HepG2 (cell line): ENCODE measurements around the gene B3GALT5. TPM values are rescaled to one million over a fixed set of nuclear protein-coding genes. Genes with fewer than 3 reads are reported as not detected.

ENCODE experiments used
- ATAC-seq: fragments of 200-7000 bp; cut with Tn5 transposase; 3 replicates; pipeline ENCODE4 v1.9.1; 2020; ENCODE audit warnings: mild to moderate bottlenecking, moderate library complexity
- BruUV-seq: library from RNA; stranded (reverse); fragments of 400-500 nt; replicated peaks from 2 replicates; lab custom pipeline; 2021; lab: Mats Ljungman, UMichigan
- CTCF ChIA-PET: fragments of 300-600 bp; formaldehyde crosslinking; extraction: SDS; loops from one replicate; lab custom pipeline; 2021; ENCODE audit warnings: low total read pairs, inconsistent platforms, low intra/inter-chr PET ratio; lab: Yijun Ruan, JAX
- POLR2A ChIA-PET: fragments of 350-600 bp; sonication (Branson Sonifier 250); formaldehyde crosslinking; loops from one replicate; lab custom pipeline; 2020; ENCODE audit warnings: antibody characterized with exemption, inconsistent platforms; lab: Yijun Ruan, JAX
- DNase-seq: peaks from one replicate; pipeline ENCODE4 v3.0.0-alpha.2; 2015; ENCODE audit warnings: low spot score
- FAIRE-seq: peaks from 3 replicates; lab custom pipeline; 2011; peaks lifted over from hg19 to GRCh38; lab: Jason Lieb, UNC
- H2AFZ ChIP-seq: one replicate; pipeline ENCODE4 v1.6.1; 2011; ENCODE audit warnings: low read length, inconsistent platforms
- H3K27ac ChIP-seq: fragments of 300-600 bp; 3 replicates; pipeline ENCODE4 v1.8.0; 2011; ENCODE audit warnings: mixed run types, mild to moderate bottlenecking, mixed read lengths, low read length, inconsistent platforms; ENCODE audit not compliant: insufficient read depth; ENCODE audit errors: extremely low read length
- H3K27me3 ChIP-seq, 2 experiments: fragments of 200-600 bp in 1 of 2; 2 replicates in 1 of 2; 3 replicates in 1 of 2; pipeline versions ENCODE4 v1.6.0 to v1.8.0; 2011; ENCODE audit warnings: low read length in 2 of 2, mild to moderate bottlenecking in 2 of 2, moderate library complexity in 2 of 2, inconsistent platforms in 1 of 2; ENCODE audit not compliant: insufficient read depth in 2 of 2, control insufficient read depth in 1 of 2
- H3K36me3 ChIP-seq, 2 experiments: fragments of 200-600 bp in 1 of 2; replicated peaks in 1 of 2; 2 replicates in 1 of 2; 3 replicates in 1 of 2; pipeline versions ENCODE4 v1.5.1 to v1.8.0; 2011; ENCODE audit warnings: low read length in 2 of 2, inconsistent platforms in 1 of 2; ENCODE audit not compliant: insufficient read depth in 2 of 2, control insufficient read depth in 1 of 2
- H3K4me1 ChIP-seq: 2 replicates; pipeline ENCODE4 v1.5.1; 2012; ENCODE audit warnings: low read length, inconsistent platforms; ENCODE audit not compliant: insufficient read depth
- H3K4me2 ChIP-seq: 2 replicates; pipeline ENCODE4 v1.6.0; 2011; ENCODE audit warnings: low read depth, low read length, inconsistent platforms
- H3K4me3 ChIP-seq, 3 experiments: fragments of 200-600 bp in 1 of 3; sonication (generic), shearing (Covaris generic) in 1 of 3; replicated peaks in 1 of 3; 2 replicates each; pipeline ENCODE4 v1.5.1; 2011 to 2016; ENCODE audit warnings: low read length in 3 of 3, inconsistent platforms in 2 of 3, low read depth in 2 of 3, mild to moderate bottlenecking in 2 of 3, control low read depth in 1 of 3, mixed read lengths in 1 of 3; ENCODE audit not compliant: insufficient read depth in 1 of 3
- H3K79me2 ChIP-seq: one replicate; pipeline ENCODE4 v1.6.1; 2011; ENCODE audit warnings: low read length, inconsistent platforms; ENCODE audit not compliant: insufficient read depth
- H3K9ac ChIP-seq: 2 replicates; pipeline ENCODE4 v1.6.0; 2011; ENCODE audit warnings: mild to moderate bottlenecking, low read depth, low read length, inconsistent platforms; ENCODE audit not compliant: insufficient read depth
- H3K9me3 ChIP-seq: 2 replicates; pipeline ENCODE4 v1.5.1; 2012; ENCODE audit warnings: mild to moderate bottlenecking, low read length
- H4K20me1 ChIP-seq: 2 replicates; pipeline ENCODE4 v1.6.0; 2011; ENCODE audit warnings: inconsistent platforms, mild to moderate bottlenecking, low read length, moderate library complexity; ENCODE audit not compliant: insufficient read depth
- ATAD3A ChIP-seq: sonication (generic); formaldehyde crosslinking; IDR thresholded peaks from 2 replicates; pipeline ENCODE4 v1.4.0; 2020; ENCODE audit warnings: missing genetic modification reagents
- CBX2 ChIP-seq, 2 experiments: fragments of 200-600 bp in 1 of 2; sonication (generic); formaldehyde crosslinking in 1 of 2; IDR thresholded peaks; 2 replicates each; pipeline versions ENCODE4 v1.7.0 to v1.8.1; 2018 to 2022; ENCODE audit warnings: low read depth in 2 of 2, low read length in 1 of 2, mild to moderate bottlenecking in 1 of 2, missing genetic modification reagents in 1 of 2
- NFATC3 ChIP-seq: sonication (generic); formaldehyde crosslinking; IDR thresholded peaks from 2 replicates; pipeline ENCODE4 v1.5.1; 2020; ENCODE audit warnings: mild to moderate bottlenecking, missing genetic modification reagents
- NKX3-1 ChIP-seq: sonication (generic); formaldehyde crosslinking; IDR thresholded peaks from 2 replicates; pipeline ENCODE4 v1.5.0; 2020; ENCODE audit warnings: missing genetic modification reagents
- PHF8 ChIP-seq: sonication (generic); formaldehyde crosslinking; IDR thresholded peaks from 2 replicates; pipeline ENCODE4 v1.5.0; 2020; ENCODE audit warnings: missing genetic modification reagents
- RARA ChIP-seq: IDR thresholded peaks from 2 replicates; pipeline ENCODE4 v1.6.1; 2016; ENCODE audit warnings: missing genetic modification reagents, missing compliant biosample characterization
- RBAK ChIP-seq: sonication (generic); formaldehyde crosslinking; IDR thresholded peaks from 2 replicates; pipeline ENCODE4 v1.5.1; 2020; ENCODE audit warnings: mild to moderate bottlenecking, missing genetic modification reagents
- RXRA ChIP-seq: sonication (generic); formaldehyde crosslinking; IDR thresholded peaks from 2 replicates; pipeline ENCODE4 v1.5.1; 2020; ENCODE audit warnings: missing genetic modification reagents
- SIX4 ChIP-seq: sonication (generic); formaldehyde crosslinking; IDR thresholded peaks from 2 replicates; pipeline ENCODE4 v1.4.0; 2020; ENCODE audit warnings: missing genetic modification reagents
- ZNF326 ChIP-seq: sonication (generic); formaldehyde crosslinking; IDR thresholded peaks from 2 replicates; pipeline ENCODE4 v1.4.0; 2020; ENCODE audit warnings: missing genetic modification reagents, borderline replicate concordance
- ZNF432 ChIP-seq: sonication (generic); formaldehyde crosslinking; IDR thresholded peaks from 2 replicates; pipeline ENCODE4 v1.5.0; 2020; ENCODE audit warnings: missing genetic modification reagents, mild to moderate bottlenecking, borderline replicate concordance
- WGBS: methylation state at CpG from one replicate; pipeline ENCODE4 v1.1.6; 2017; ENCODE audit warnings: low lambda C conversion rate; 5-methylcytosine and 5-hydroxymethylcytosine counted together
- in situ Hi-C: cut with HindIII; loops from 2 replicates; pipeline ENCODE4 v1.10.0; 2017; ENCODE audit warnings: low pct_unique_long_range_greater_than_20kb; ENCODE audit not compliant: extremely low pct_ligation_motif_present
- intact Hi-C: fragments of 100-400 bp; cut with micrococcal nuclease; formaldehyde crosslinking; loops from one replicate; pipeline ENCODE4 v1.10.0; 2022; ENCODE audit not compliant: unreplicated experiment
- polyA plus RNA-seq, 8 experiments: library from polyadenylated mRNA; depleted of rRNA in 3 of 8; stranded (reverse) in 7 of 8; unstranded in 1 of 8; fragments of >200 nt; fragmentation: Illumina TruSeq in 4 of 8; extraction: Trizol in 4 of 8; gene quantifications; 2 replicates each; pipeline versions ENCODE4 v1.2.1 to v1.2.3, GENCODE V29; 2011 to 2016; ENCODE audit warnings: low read depth in 4 of 8, missing spikeins in 1 of 8, mixed read lengths in 1 of 8; ENCODE audit not compliant: insufficient read depth in 1 of 8
- total RNA-seq, 5 experiments: library from RNA; depleted of rRNA; stranded (reverse); fragments of >200 nt; fragmentation: Illumina TruSeq; extraction: Trizol; gene quantifications; 2 replicates each; pipeline ENCODE4 v1.2.3, GENCODE V29; 2016; ENCODE audit warnings: low read depth in 1 of 5
- TF ChIP-seq, protein P1 (sequence below): sonication (generic); formaldehyde crosslinking; IDR thresholded peaks from 2 replicates; pipeline ENCODE4 v1.5.0; 2020; ENCODE audit warnings: missing genetic modification reagents

The B3GALT5 gene
- total and polyA plus RNA-seq, 2 of the 13 experiments (the other 11 are each of a cell fraction or from before 2014, with no cell fraction given) = 0.02 to 0.03 TPM

DNA sequence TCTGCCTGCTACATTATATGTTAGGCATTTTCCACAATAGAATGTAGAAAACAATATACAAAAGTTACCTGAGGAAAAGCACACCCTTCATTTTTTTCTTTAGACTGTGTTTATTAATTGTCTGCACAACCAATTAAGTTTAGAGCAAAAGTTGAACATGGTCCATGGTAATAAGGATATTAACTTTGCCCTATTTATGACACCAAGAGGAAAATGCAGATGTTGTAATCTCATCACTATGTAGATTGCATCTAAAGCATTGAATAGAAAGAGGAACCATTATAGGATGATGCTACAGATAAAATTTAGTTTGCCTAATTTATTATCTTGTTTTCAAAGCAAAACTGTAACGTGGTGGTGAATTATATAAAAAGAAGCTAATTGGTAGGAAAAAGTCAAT is 72.5 kb downstream of the B3GALT5 start:
- Histone ChIP-seq H3K4me1 (no peaks in the 10 kb centered on the region), H3K9me3 (no peaks in the 10 kb centered on the region), H3K79me2 (no peaks in the 10 kb centered on the region), H3K4me3 (no peak overlapping the region)
- POLR2A ChIA-PET = no interaction called here
- CTCF ChIA-PET = no interaction called here
- DNase-seq = no peak
- TF ChIP-seq RXRA (CRISPR knock-in tag) = no peak
- TF ChIP-seq NFATC3 (CRISPR knock-in tag) = no peak
- no peak for TF ChIP-seq RBAK
- TF ChIP-seq, protein P1, sequence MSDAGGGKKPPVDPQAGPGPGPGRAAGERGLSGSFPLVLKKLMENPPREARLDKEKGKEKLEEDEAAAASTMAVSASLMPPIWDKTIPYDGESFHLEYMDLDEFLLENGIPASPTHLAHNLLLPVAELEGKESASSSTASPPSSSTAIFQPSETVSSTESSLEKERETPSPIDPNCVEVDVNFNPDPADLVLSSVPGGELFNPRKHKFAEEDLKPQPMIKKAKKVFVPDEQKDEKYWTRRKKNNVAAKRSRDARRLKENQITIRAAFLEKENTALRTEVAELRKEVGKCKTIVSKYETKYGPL (CRISPR knock-in tag) = no peak
- no peak for TF ChIP-seq ATAD3A (CRISPR knock-in tag)
- no peak for TF ChIP-seq NKX3-1 (CRISPR knock-in tag)
- no peak for TF ChIP-seq PHF8
- TF ChIP-seq ZNF326 = no peak
- TF ChIP-seq RARA (CRISPR knock-in tag) = no peak
- no peak for TF ChIP-seq ZNF432 (CRISPR knock-in tag)
- TF ChIP-seq CBX2 (IDR thresholded peaks at IDR 0.05; ENCODE audit: low read depth, low read length) = no peak
- TF ChIP-seq CBX2 (CRISPR knock-in tag; IDR thresholded peaks at IDR 0.05; ENCODE audit: low read depth) = no peak
- TF ChIP-seq SIX4 (CRISPR knock-in tag) = no peak
- TF ChIP-seq, all 625 proteins: peak for 0
- no peaks in the 10 kb centered on the region for H3K27me3 ChIP-seq
- FAIRE-seq = no peak
- no peak overlapping the region for H2AFZ ChIP-seq
- H3K27ac ChIP-seq = no peak overlapping the region
- BruUV-seq = no TSS peak
- 3% methylated on average over 1 of the region's 1 CpG for WGBS
- H3K4me2 ChIP-seq = no peak overlapping the region
- ATAC-seq = no peak
- H3K9ac ChIP-seq = no peak overlapping the region
- H4K20me1 ChIP-seq = no peaks in the 10 kb centered on the region
- no peaks in the 10 kb centered on the region for H3K36me3 ChIP-seq
- intact Hi-C loops (no loop called here), in situ Hi-C loops (no loop called here)
